ENCODE measurements around the gene SRP72.

DNA sequence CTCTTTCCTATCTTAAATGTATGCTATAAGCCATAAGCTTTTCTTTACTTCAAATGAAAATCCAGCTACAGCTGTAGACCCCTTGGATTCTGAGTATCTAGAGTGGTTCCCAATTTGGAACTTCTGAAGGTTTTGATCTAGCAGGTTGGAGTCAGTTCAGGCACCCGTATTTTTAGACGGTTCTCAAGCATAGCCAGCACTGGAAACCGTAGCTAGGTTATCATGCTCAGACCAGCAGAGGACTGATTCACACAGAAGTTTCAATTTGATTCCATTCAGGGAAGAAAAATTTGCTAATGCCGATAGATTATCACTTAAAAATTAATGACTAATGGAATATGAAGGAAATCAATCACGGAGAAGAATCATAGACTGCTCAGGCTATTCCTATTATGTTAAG is 43.2 kb upstream of the SRP72 start:
- TF ChIP-seq GATA2 (IDR thresholded peaks at IDR 0.05; ENCODE audit: low read depth, low read length) = no peak
- no peak for TF ChIP-seq GATA3 (IDR thresholded peaks at IDR 0.05; ENCODE audit: low read depth, low read length)

Data from SH-SY5Y (cell line).